NCI-H226 (cell line): Measurements from ENCODE around the gene DNTT.
"Not testable (repeated sequence)": the region's sequence is repeated elsewhere in the genome, so short reads cannot be mapped to it uniquely, and the experiment has no call there.

ENCODE experiments used
- DNase-seq: peaks from one replicate; pipeline ENCODE4 v3.0.0-alpha.2; 2015

Gene DNTT

GRCh38 chr10:96276831-96277230, 27.4 kb upstream of the DNTT start:
- no peak for DNase-seq

GRCh38 chr10:96279191-96279641, 25.0 kb upstream of the DNTT start:
- DNase-seq = no peak

- DNase-seq = no peak
Measured at GRCh38 chr10:96280859-96281258, 23.4 kb upstream of the DNTT start.

GRCh38 chr10:96281444-96282029, 22.7 kb upstream of the DNTT start:
- no peak for DNase-seq

- DNase-seq = no peak
Measured at GRCh38 chr10:96283351-96283750, 20.9 kb upstream of the DNTT start.

DNA sequence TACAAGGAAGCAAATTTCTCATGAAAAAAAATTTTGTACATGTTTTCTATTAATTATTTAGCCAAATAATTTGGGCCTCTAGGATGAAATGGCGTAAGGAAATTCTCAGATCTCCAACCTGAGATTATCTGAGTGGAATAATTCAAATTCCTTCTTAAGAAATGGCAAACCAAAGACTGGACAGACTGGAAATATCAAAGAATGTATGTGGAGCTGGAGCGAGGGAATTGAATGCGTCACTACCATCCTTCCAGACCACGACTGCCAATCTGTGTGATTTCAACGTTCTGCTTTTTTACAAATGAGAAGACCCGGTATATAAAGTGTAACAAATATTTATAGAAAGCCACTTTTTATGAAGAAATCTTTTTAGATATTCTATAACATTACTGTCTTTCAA, 20.5 kb upstream of the DNTT start:
- DNase-seq = no peak

- no peak for DNase-seq
Measured at GRCh38 chr10:96285331-96285752, 18.9 kb upstream of the DNTT start.

GRCh38 chr10:96287392-96288105, 16.7 kb upstream of the DNTT start:
- no peak for DNase-seq

DNA sequence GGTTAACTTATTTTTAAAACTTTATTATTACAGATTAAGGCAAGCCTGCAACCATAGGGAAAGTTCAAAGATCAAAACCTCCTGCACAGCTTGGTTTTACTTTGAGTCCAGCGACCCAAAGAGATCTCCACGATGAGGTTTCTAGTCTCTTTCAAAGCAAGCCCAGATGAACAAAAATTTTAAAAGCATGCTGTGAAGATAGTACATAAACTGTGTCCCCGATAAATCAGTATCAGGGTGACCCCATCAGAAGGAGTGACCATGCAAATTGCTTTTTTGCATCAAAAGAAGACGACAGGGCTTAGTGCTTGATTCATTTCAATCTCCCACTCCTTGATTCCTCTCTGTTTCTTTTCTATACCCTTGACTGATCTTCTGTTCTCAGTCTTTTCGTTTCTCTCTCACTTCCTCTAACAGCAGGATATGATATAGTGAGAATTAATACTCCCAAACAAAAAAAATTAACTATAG, 16.0 kb upstream of the DNTT start:
- no peak for DNase-seq

DNA sequence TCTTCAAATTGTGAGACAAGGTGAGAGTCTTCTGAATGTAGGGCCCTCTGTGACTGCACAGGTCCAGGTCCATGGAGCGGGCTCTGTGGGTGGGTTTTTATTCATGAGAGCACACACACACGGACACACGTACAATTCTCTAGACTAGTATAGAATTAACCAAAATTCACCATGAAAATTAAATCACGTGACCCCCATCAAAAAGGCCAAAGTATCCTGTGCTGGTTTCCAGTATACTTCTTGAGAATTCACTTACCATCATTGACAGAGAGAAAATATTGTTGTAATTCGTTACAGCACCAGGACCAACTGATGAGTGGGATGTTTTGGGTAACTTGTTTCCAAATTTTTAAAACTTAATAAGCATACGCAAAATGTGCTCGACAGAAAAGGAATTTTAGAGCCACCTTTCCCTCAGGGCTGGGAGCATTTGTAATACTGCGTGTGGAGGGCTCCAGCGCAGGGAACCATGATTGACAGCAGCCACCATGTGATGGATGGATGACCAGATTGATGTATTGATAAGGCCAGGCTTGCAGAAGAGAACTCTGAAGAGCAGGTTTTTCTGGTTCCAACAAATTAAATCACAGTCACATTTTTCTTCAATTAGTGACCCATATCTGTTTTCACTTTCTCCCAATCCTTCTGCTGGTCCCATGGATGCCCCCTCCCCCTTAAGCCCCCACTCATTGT, 14.9 kb upstream of the DNTT start:
- DNase-seq = no peak

DNA sequence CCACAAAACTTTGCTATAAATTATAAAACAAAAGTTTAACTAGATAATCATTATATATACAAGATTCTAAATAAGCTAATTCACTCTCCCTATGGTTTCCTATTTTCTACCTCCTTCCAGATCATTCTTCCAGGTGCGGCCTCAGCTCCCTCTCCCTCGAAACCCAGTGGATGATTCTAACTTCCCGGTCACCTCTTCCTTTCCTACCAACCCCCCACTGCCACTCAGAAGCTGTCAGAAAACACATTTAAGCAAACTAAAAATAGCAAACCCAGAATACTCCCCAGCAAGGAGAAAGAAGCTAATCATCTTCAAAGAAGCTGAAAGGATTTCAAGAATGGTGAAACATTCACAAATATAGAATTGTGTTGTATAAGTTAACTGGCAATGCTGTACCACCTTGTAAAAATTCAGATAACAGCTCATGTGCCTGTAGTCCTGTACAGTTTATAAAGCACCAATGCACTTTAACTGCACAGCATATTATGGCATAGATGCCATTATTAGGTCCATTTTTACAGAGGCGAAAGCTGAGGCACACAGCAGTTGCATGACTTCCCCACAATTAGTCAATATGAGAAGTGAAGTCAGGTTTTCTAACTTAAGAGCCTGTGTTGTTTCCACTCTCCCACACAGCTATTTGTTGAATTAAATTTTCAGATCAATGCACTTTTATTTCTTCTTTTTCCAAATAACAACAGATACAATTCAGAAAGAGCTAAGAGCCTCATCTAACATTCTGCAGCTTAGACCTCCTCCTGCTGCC, 13.7 kb upstream of the DNTT start:
- DNase-seq = no peak

- DNase-seq = no peak
Measured at GRCh38 chr10:96292971-96293920, 11.0 kb upstream of the DNTT start.

DNA sequence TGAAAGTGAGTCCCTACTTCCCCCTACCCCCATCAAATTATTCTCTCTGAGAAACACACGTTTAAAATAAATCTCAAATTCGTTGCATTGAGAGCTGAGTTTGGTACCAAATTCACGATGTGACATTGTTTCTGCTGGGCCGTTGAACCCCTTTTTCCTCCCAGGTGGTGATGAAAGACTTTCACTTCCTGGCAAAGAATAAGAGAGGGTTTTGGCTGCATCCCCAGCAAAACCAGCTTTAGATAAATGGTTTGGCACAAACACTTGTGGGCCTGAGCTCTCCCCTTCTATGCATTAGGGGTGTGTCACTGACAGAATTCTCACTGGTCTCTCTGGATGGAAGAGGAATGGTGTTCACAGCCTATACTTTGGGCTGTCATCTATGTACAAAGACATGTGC, 8.8 kb upstream of the DNTT start:
- DNase-seq = no peak

- no peak for DNase-seq
Measured at GRCh38 chr10:96297486-96297885, 6.7 kb upstream of the DNTT start.

GRCh38 chr10:96298362-96298761, 5.9 kb upstream of the DNTT start:
- no peak for DNase-seq

DNA sequence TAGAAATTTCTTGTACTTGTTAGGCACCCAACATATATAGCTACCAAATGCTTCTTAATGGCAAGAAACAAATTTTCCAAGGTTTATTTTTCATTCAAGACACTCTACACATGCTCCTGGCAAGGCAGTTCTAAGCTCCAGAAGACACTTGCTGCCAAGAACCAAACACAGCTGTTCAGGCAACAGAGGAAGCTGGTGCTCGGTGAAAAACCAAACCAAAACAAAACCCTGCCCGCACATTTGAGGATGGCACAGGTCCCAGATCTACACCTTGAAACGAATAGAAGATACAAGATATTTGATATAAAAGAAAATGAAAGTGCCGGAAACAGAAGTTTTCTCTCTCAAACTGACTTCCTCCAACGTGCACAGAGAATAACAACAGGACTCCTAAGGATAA, 4.9 kb upstream of the DNTT start:
- DNase-seq = no peak

DNA sequence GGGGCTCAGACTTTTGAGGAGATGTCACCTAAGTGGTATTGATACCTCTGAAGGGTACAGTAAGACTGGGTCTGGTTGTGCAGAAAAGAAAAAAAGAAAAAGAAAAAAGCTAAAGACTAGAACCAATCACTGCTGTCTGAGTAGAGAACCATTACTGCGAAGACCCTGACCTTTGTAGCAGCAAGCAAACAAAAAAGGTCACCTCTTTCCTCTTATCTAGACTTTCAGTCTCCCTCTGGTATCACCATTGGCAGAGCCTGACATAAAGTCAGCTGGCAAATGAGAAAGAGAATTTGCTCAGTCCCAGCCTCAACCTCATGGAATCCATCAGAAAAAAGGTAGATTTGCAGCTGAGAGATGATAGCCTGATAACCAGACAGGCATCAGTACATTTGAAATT, 2.6 kb upstream of the DNTT start:
- no peak for DNase-seq

- no peak for DNase-seq
Measured at GRCh38 chr10:96305019-96305418, 785 bp downstream of the DNTT start.

GRCh38 chr10:96306516-96306915, 2.3 kb downstream of the DNTT start:
- DNase-seq = no peak

DNA sequence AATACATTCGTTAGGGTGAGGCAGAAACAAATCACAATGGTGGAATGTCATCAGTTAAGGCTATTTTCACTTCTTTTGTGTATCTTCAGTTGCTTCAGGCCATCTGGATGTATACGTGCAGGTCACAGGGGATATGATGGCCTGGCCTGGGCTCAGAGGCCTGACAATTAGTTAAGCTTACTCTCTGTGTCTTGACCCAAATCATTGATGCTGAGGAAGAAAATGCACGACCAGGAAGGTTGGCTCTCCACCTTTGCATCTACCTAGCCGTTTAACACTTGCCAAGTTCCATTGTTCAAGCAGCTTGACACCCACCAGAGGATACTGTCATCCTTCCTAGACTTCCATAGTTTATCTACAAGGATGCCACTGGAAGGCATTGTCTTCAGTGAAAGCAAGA, 4.6 kb downstream of the DNTT start:
- DNase-seq = not testable (repeated sequence)

DNA sequence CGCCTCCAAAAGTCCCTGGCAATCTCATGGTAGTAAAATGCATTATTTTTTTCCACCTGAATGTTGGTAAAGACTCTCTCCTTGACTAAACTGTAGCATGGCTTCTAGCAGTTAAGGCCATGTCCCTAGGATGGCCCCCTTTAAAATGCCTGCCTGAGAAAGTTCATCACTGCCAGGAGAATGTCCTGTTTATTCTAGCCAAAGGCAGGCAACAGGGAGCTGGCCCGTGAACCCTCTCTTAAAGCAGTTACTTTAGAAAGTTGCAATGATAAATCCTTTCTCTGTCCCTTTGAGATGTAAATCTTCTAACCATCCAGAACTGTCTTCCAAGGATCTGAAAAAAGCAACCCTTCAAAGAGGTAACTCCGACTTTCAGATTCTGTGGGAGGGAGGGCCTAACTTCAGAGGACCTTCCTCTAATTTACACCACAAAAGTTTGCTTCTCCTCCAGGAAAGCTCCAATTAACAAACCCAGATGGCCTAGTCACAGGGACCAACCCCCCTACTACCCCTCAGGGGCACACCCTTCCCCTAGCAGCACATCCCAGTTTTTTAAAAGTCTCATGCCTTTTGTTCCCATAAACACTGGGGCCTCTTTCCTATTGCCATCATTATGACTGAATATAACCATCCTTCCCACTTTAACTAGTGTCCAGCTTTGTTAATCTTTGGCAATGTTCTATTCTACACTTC, 5.5 kb downstream of the DNTT start:
- no peak for DNase-seq

- no peak for DNase-seq
Measured at GRCh38 chr10:96310321-96310669, 6.1 kb downstream of the DNTT start.
